IPS-20b (cell line): ENCODE results near the gene PGGT1B.

ENCODE experiments used
- H3K27ac ChIP-seq: one replicate; pipeline ENCODE4 v1.5.1; 2013; ENCODE audit warnings: low read length
- H3K27me3 ChIP-seq: 2 replicates; pipeline ENCODE4 v1.6.1; 2013; ENCODE audit warnings: mild to moderate bottlenecking, low read length, inconsistent platforms; ENCODE audit not compliant: insufficient read depth
- H3K36me3 ChIP-seq: 2 replicates; pipeline ENCODE4 v1.6.1; 2013; ENCODE audit warnings: low read depth, mild to moderate bottlenecking, inconsistent platforms, low read length, moderate library complexity; ENCODE audit not compliant: insufficient read depth
- H3K4me1 ChIP-seq: 2 replicates; pipeline ENCODE4 v1.6.1; 2013; ENCODE audit warnings: mild to moderate bottlenecking, control low read depth, inconsistent platforms, low read length, moderate library complexity; ENCODE audit not compliant: insufficient read depth
- H3K4me3 ChIP-seq: 2 replicates; pipeline ENCODE4 v1.5.1; 2013; ENCODE audit warnings: mild to moderate bottlenecking, low read length, inconsistent platforms
- H3K9ac ChIP-seq: 2 replicates; pipeline ENCODE4 v1.6.1; 2013; ENCODE audit warnings: low read depth, mild to moderate bottlenecking, inconsistent platforms, low read length, moderate library complexity
- H3K9me3 ChIP-seq: 2 replicates; pipeline ENCODE4 v1.6.1; 2013; ENCODE audit warnings: mild to moderate bottlenecking, low read depth, low read length, inconsistent platforms; ENCODE audit not compliant: insufficient read depth

PGGT1B gene

GRCh38 chr5:115284021-115284420 lies 21.3 kb upstream of the PGGT1B start:
- Histone ChIP-seq H3K27me3 (no peaks in the 10 kb centered on the region), H3K9me3 (no peaks in the 10 kb centered on the region), H3K4me1 (no peaks in the 10 kb centered on the region), H3K9ac (no peak overlapping the region), H3K4me3 (no peak overlapping the region), H3K27ac (no peak overlapping the region), H3K36me3 (peaks cover 4% of the 10 kb centered on the region; the same call in 1 of the 2 replicates)

DNA sequence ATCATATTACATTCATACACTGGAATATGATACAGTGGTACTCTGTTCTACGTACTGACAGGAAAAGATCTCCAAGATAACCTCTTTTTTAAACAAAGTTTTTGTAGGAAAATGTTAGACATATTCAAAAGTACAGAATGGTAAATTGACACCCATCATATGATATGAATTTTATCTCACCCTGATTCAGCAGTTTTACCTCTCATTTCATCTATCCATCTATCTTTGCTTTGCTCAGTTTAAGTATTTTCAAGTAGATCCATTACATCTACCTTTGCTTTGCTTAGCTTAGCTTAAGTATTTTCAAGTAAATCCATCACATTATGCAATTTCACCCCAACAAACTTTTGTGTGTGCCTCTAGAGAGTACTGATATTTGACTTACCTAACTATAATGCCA lies 19.5 kb upstream of the PGGT1B start:
- no peaks in the 10 kb centered on the region for H3K4me1 ChIP-seq
- no peak overlapping the region for H3K9ac ChIP-seq
- no peak overlapping the region for H3K27ac ChIP-seq
- H3K9me3 ChIP-seq = no peaks in the 10 kb centered on the region
- peaks cover 5% of the 10 kb centered on the region; the same call in 1 of the 2 replicates for H3K36me3 ChIP-seq
- no peak overlapping the region for H3K4me3 ChIP-seq
- H3K27me3 ChIP-seq = no peaks in the 10 kb centered on the region

DNA sequence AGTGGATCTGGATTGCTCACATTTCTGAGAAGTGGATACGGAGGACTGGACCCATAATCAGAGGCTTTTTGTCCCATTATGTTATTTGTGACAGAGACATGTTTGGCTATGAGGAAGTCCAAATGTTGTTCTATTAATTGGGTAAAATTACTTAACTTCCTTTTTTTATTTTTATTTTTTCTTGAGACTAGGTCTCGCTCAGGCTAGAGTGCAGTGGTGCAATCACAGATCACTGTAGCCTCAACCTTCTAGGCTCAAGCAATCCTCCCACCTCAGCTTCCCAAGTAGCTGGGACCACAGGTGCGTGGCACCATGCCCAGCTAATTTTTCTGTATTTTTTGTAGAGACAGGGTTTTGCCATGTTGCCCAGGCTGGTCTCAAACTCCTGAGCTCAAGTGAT lies 11.9 kb upstream of the PGGT1B start:
- Histone ChIP-seq H3K4me3 (no peak overlapping the region), H3K9me3 (no peaks in the 10 kb centered on the region), H3K27ac (no peak overlapping the region), H3K9ac (no peak overlapping the region), H3K36me3 (peaks cover 72% of the 10 kb centered on the region), H3K4me1 (no peaks in the 10 kb centered on the region), H3K27me3 (no peaks in the 10 kb centered on the region)

GRCh38 chr5:115272297-115272958 lies 9.8 kb upstream of the PGGT1B start:
- no peak overlapping the region for H3K9ac ChIP-seq
- H3K4me1 ChIP-seq = no peaks in the 10 kb centered on the region
- H3K9me3 ChIP-seq = no peaks in the 10 kb centered on the region
- peaks cover 86% of the 10 kb centered on the region for H3K36me3 ChIP-seq
- no peak overlapping the region for H3K4me3 ChIP-seq
- H3K27me3 ChIP-seq = no peaks in the 10 kb centered on the region
- no peak overlapping the region for H3K27ac ChIP-seq

- no peaks in the 10 kb centered on the region for H3K27me3 ChIP-seq
- no peak overlapping the region for H3K27ac ChIP-seq
- no peak overlapping the region for H3K4me3 ChIP-seq
- no peaks in the 10 kb centered on the region for H3K9me3 ChIP-seq
- peaks cover 88% of the 10 kb centered on the region for H3K36me3 ChIP-seq
- H3K9ac ChIP-seq = no peak overlapping the region
- no peaks in the 10 kb centered on the region for H3K4me1 ChIP-seq
Observed at GRCh38 chr5:115271295-115272050, 8.8 kb upstream of the PGGT1B start.

GRCh38 chr5:115267617-115268016 lies 4.9 kb upstream of the PGGT1B start:
- H3K4me1 ChIP-seq = peaks cover 5% of the 10 kb centered on the region; the same call in 1 of the 2 replicates
- no peak overlapping the region for H3K4me3 ChIP-seq
- H3K27ac ChIP-seq = no peak overlapping the region
- H3K36me3 ChIP-seq = peaks cover 52% of the 10 kb centered on the region
- H3K9me3 ChIP-seq = no peaks in the 10 kb centered on the region
- no peak overlapping the region for H3K9ac ChIP-seq
- H3K27me3 ChIP-seq = no peaks in the 10 kb centered on the region

GRCh38 chr5:115265220-115265619 lies 2.5 kb upstream of the PGGT1B start:
- H3K9ac ChIP-seq = no peak overlapping the region
- H3K36me3 ChIP-seq = peaks cover 30% of the 10 kb centered on the region
- H3K4me1 ChIP-seq = peaks cover 12% of the 10 kb centered on the region

GRCh38 chr5:115264786-115265185 lies 2.1 kb upstream of the PGGT1B start:
- Histone ChIP-seq H3K36me3 (peaks cover 26% of the 10 kb centered on the region), H3K4me1 (peaks cover 12% of the 10 kb centered on the region), H3K9me3 (no peaks in the 10 kb centered on the region), H3K4me3 (no peak overlapping the region), H3K27ac (no peak overlapping the region), H3K27me3 (no peaks in the 10 kb centered on the region), H3K9ac (no peak overlapping the region)

More at GRCh38 chr5:115265220-115265619, 2.5 kb upstream of the PGGT1B start:
- Histone ChIP-seq H3K4me3 (no peak overlapping the region), H3K27me3 (no peaks in the 10 kb centered on the region), H3K9me3 (no peaks in the 10 kb centered on the region), H3K27ac (no peak overlapping the region)

GRCh38 chr5:115263078-115263380 lies 352 bp upstream of the PGGT1B start:
- H3K9ac ChIP-seq = peak overlapping the region; percentile 85
- peaks cover 14% of the 10 kb centered on the region for H3K36me3 ChIP-seq
- H3K4me3 ChIP-seq = peak overlapping the region; percentile 87
- H3K27ac ChIP-seq = no peak overlapping the region
- H3K4me1 ChIP-seq = peaks cover 12% of the 10 kb centered on the region
- no peaks in the 10 kb centered on the region for H3K27me3 ChIP-seq
- no peaks in the 10 kb centered on the region for H3K9me3 ChIP-seq

GRCh38 chr5:115262011-115262320 lies 711 bp downstream of the PGGT1B start:
- Histone ChIP-seq H3K9ac (peak overlapping the region; percentile 85), H3K27me3 (no peaks in the 10 kb centered on the region), H3K36me3 (peaks cover 5% of the 10 kb centered on the region), H3K9me3 (no peaks in the 10 kb centered on the region), H3K4me1 (peaks cover 12% of the 10 kb centered on the region), H3K27ac (no peak overlapping the region), H3K4me3 (peak overlapping the region; percentile 87)

GRCh38 chr5:115260248-115260647 lies 2.4 kb downstream of the PGGT1B start:
- H3K9me3 ChIP-seq = no peaks in the 10 kb centered on the region
- H3K9ac ChIP-seq = no peak overlapping the region
- H3K27me3 ChIP-seq = no peaks in the 10 kb centered on the region
- H3K36me3 ChIP-seq = no peaks in the 10 kb centered on the region; the same call in 1 of the 2 replicates
- H3K27ac ChIP-seq = no peak overlapping the region
- no peak overlapping the region for H3K4me3 ChIP-seq
- H3K4me1 ChIP-seq = peaks cover 12% of the 10 kb centered on the region

GRCh38 chr5:115257981-115258380 lies 4.7 kb downstream of the PGGT1B start:
- Histone ChIP-seq H3K36me3 (no peaks in the 10 kb centered on the region), H3K27me3 (no peaks in the 10 kb centered on the region), H3K4me1 (peaks cover 7% of the 10 kb centered on the region), H3K27ac (no peak overlapping the region), H3K9ac (no peak overlapping the region), H3K4me3 (no peak overlapping the region), H3K9me3 (no peaks in the 10 kb centered on the region)
